Stimulated activated CD8-positive, alpha-beta memory T cell treated with anti-CD3 and anti-CD28 coated beads, Interleukin-4, amount 100 ng/mL, for 1 hour (primary cell): ENCODE data around the gene TMEM163.
"Not testable (repeated sequence)": the region's sequence is repeated elsewhere in the genome, so short reads cannot be mapped to it uniquely, and the experiment has no call there.

Experiments
- DNase-seq, 2 donors: peaks; one replicate each; pipeline ENCODE4 v3.0.0-alpha.2; 2020; ENCODE audit warnings: low read depth in 2 of 2, low spot score in 1 of 2

The TMEM163 gene

GRCh38 chr2:134718817-134719814 is at the start of gene TMEM163:
TSS of gene TMEM163 (minus strand) at chr2:134719000.
- DNase-seq: no peak

DNA sequence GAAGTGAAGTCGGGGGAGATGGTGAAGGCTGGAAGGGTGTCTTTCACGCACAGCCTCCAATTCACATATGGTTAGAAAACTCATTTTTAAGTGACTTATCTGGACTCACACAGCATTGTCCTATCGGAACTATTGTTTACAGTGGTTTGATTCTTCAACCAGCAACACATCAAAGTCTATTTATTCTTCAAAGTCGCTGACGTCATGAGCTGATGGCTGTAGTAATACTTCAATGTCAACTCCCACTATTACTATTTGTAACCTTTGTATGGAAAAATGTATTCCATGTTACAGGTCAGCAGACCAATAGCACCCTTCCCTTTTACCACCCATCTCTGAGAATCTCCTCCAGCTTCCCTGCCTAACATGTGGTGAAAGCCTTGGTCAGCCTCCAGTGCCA is 47.8 kb upstream of the TMEM163 start:
- DNase-seq: no peak

DNA sequence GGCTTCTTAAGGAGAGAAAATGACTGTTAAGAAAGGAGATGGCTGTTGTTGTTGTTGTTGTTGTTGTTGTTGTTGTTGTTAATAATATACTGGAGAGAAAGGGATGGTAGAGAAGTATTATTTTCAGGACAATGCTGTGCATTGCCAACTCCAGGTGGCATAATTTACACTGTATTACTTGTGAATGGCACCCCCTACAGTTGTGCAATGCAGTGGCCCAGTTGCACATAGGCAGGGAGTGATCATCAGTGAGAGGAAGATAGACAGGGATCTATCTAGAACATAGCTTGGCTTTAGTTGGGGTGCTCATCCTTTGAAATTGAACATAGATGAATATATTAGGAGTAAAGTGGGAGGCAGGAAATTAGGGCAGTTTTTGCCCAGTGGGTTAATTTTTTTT is 47.2 kb upstream of the TMEM163 start:
- DNase-seq: no peak

DNA sequence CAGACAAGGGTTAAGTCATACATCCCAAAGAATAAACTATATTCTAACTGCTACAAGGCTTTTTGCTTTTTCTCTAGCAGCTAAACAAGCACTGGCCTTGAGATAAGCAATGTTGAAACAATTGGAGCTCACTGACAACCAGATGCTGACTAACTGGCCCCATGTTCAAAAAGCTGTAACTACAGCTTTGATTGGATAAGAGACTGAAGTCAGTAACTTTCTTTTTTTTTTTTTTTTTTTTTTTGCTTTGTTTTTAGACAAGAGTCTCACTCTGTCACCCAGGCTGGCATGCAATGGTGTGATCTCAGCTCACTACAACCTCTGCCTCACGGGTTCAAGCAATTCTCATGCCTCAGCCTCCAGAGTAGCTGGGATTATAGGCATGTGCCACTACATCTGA is 45.4 kb upstream of the TMEM163 start:
- no peak for DNase-seq

- DNase-seq: no peak
Observed at GRCh38 chr2:134763164-134763710, 44.4 kb upstream of the TMEM163 start.

DNA sequence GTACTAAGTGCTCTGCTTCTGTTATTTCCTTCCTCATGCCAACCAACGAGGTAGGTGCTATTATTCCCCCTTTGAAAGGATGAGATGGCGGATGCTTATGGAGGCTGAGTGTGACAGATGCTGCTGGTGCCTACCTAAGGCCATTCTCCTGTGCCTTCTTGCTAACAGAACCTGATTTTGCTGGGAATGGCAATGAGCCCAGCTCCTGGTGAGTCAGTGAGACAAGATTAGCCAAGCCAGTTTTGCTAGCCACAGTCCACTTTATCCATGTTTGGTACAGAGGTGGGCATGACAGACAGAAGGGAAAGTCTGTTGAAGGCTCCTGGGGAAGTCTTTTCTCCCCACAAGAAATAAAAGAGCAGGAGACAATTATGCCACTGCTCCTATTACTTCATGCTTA is 43.7 kb upstream of the TMEM163 start:
- no peak for DNase-seq

DNA sequence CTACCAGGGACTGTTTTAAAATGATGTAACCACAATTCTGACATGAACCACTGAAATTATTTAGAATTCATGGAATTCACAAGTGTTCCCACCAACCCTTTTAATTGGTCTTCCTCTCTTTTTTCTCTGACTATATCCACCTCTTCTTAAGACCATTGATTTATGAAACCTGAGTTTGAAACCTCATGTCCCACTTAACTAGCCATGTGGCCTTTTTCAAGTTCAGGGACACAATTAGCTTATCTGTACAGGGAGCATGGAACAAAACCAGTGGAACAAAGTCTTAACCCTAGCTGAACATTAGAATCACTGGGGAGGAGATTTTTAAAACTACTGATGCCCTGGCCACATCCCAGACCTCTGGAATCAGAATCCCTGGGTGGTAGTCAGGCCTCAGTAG is 41.6 kb upstream of the TMEM163 start:
- DNase-seq: no peak

DNA sequence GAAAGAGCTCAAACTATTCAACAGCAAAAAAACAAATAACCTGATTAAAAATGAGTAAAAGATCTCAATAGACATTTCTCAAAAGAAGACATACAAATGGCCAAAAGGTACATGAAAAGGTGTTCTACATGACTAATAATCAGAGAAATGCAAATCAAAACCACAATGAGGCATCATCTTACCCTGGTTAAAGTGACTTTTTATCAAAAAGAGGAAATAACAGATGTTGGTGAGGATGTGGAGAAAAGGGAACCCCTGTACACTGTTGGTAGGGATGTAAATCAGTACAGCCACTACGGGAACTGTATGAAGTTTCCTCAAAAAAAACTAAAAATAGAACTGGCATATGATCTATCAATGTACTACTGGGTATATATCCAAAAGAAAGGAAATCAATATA is 39.8 kb upstream of the TMEM163 start:
- DNase-seq: no peak

DNA sequence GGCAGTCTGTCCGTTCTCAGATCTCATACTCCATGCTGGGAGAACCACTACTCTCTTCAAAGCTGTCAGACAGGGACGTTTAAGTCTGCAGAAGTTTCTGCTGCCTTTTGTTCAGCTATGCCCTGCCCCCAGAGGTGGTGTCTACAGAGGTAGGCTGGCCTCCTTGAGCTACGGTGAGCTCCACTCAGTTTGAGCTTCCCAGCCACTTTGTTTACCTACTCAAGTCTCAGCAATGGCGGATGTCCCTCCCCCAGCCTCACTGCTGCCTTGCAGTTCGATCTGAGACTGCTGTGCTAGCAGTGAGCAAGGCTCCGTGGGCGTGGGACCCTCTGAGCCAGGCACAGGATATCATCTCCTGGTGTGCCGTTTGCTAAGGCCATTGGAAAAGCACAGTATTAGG is 33.2 kb upstream of the TMEM163 start:
- DNase-seq: not testable (repeated sequence)

DNA sequence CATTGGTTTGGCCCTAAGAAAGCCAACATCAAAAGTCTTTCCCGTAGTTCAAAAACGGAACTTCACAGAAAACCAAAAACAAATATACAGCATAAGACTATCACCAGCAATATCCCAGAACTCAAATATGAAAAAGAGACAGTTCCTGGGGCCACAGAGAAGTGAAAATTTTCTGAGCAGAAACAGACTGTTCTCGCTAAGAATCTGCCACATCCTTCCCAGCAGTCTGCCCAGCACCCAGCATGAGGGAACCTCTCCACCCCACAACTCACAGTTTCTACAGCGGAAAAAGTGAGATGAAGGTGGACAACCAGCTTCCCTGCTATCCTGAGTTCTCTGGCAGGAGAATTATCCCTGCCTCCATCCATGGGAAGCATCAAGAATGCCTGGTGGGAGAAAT is 26.7 kb upstream of the TMEM163 start:
- DNase-seq: no peak

DNA sequence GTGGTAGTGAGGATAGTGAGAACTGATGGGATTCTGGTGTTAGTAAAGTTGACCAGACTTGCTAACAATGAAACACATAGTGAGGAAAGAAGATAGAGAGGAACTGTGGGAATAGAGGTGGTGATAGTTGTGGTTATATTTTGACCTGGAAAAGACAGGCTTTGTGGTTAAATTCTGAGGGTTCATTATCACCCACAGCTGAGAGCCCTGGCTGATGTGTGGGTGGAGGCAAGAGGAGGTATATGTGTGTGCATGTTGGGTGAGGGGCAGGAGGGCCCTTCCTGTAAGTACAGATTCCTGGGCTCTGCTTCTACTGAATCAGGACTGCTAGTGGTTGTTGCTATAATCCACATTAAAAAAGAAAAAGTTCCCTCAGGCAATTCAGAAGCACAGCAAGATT is 26.2 kb upstream of the TMEM163 start:
- no peak for DNase-seq

- DNase-seq: no peak
Observed at GRCh38 chr2:134739879-134740301, 21.1 kb upstream of the TMEM163 start.

DNA sequence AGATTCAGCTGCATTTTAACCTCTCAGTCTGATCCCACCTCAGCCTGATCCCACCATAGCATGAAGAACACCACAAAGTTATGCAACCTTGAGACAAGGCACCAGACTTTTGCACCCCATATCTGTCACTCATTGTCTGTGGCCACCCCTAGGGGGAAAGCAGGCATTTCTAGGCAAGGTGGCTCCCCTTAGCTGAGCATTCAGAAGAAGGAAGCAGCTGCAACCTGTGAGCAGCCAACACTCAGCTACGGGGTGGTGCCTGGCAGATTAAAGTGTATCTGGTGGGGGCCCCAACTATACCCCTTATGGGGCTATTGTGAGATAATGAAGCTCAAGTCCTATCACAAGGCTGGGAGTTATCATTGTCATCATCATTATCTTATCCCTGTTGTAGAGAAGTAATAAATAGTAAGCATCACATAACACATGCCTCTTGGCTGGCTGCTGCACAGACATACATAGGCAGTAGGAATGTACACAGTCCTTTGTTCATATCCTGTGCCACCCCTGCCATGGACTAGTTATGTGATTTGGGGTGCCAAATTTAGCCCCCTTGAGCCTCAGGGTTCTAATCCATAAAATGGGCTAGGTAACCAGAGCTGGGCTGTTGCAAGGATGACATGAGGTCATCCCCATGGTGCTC is 20.6 kb upstream of the TMEM163 start:
- DNase-seq: no peak

- no peak for DNase-seq
Observed at GRCh38 chr2:134738141-134738870, 19.5 kb upstream of the TMEM163 start.

GRCh38 chr2:134737671-134738070 is 18.9 kb upstream of the TMEM163 start:
- DNase-seq: no peak

GRCh38 chr2:134736167-134736880 is 17.5 kb upstream of the TMEM163 start:
- no peak for DNase-seq

DNA sequence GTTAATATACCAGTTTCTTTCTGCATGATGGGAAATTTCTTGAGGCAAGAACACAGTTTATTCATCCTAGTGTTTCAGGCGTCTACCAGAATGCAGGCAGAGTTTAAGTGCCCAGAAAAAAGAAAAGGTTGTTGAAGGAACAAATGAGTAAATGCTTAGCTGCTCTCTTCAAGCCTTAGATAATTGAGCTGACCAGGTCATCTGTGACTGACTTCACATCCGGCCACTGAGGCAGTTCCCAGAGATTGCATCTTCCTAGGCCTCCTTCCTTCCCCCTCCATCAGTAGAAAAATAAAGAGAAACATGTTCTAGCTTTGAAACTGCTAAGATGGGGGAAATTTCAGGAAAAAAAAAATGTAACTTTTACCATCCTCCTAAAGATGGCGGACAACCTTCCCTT is 9.4 kb upstream of the TMEM163 start:
- DNase-seq: no peak

GRCh38 chr2:134727385-134727784 is 8.6 kb upstream of the TMEM163 start:
- DNase-seq: no peak

- no peak for DNase-seq
Observed at GRCh38 chr2:134726645-134727044, 7.8 kb upstream of the TMEM163 start.

- no peak for DNase-seq
Observed at GRCh38 chr2:134725876-134726275, 7.1 kb upstream of the TMEM163 start.

DNA sequence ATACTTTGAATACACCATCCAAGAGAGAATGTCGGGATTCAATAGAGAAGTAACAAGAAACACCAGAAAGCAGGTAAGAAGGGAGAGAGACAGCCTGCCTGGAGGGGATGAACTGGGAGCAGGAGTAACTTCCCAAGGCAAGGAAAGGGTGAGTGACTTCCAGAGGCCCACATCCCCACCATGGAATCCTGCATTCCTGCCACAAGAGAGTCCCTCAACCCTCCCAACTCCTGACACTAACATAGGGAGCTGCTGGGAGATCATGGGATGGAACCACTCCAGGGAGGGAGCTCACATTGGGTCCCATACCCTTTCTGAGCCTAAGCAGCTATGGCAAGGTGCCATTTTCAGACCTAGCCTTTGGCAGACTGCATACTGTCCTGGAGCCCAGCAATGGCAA is 5.5 kb upstream of the TMEM163 start:
- no peak for DNase-seq
